GM12878 (cell line): ENCODE data around the gene WASF1.

ENCODE experiments used
- BRCA1 ChIP-seq: IDR thresholded peaks from 2 replicates; pipeline ENCODE4 v1.6.1; 2011; ENCODE audit warnings: low read depth, low read length, improper control_type of control experiment
- CTCF ChIP-seq, 3 experiments: IDR thresholded peaks in 2 of 3; conservative IDR thresholded peaks in 1 of 3; 2 replicates each; pipeline ENCODE4 v1.5.1; 2011; ENCODE audit warnings: low read depth in 3 of 3, low read length in 3 of 3, mild to moderate bottlenecking in 3 of 3, control low read depth in 2 of 3, moderate library complexity in 2 of 3, inconsistent platforms in 1 of 3, mixed read lengths in 1 of 3; ENCODE audit not compliant: control insufficient read depth in 2 of 3, insufficient read depth in 1 of 3; ENCODE audit errors: extremely low read depth in 1 of 3
- POLR2AphosphoS2 ChIP-seq: IDR thresholded peaks from 2 replicates; pipeline ENCODE4 v1.6.1; 2011; ENCODE audit warnings: low read depth, mild to moderate bottlenecking, low read length, improper control_type of control experiment, moderate library complexity
- RAD21 ChIP-seq: IDR thresholded peaks from 2 replicates; pipeline ENCODE4 v1.6.1; 2011; ENCODE audit warnings: mild to moderate bottlenecking, low read depth, low read length, moderate library complexity; ENCODE audit not compliant: insufficient read depth
- ZNF384 ChIP-seq: IDR thresholded peaks from 2 replicates; pipeline ENCODE4 v1.6.1; 2012; ENCODE audit warnings: low read depth, mild to moderate bottlenecking, low read length, improper control_type of control experiment, borderline replicate concordance

- TF ChIP-seq CTCF (IDR thresholded peaks at IDR 0.05 in 2 of 3, conservative IDR thresholded peaks at IDR 0.05 in 1 of 3; ENCODE audit: control insufficient read depth in 2 of 3, extremely low read depth in 1 of 3, insufficient read depth in 1 of 3, low read depth in 3 of 3, low read length in 3 of 3) = no peak
- TF ChIP-seq POLR2AphosphoS2 = no peak
- TF ChIP-seq RAD21 = no peak
- TF ChIP-seq ZNF384 = no peak
- TF ChIP-seq BRCA1 = no peak
These were observed 129.0 kb downstream of the WASF1 start for GRCh38 chr6:110050440-110050813.
